Measurements from ENCODE around the gene NLGN1. TPM values are rescaled to one million over a fixed set of nuclear protein-coding genes. Genes with fewer than 3 reads are reported as not detected.

NLGN1 gene
- total RNA-seq, 2 donors from 2014 or later: 0.36 to 11.7 TPM

GRCh38 chr3:173584838-173585831 lies 187.6 kb downstream of the NLGN1 start:
- TF ChIP-seq POLR2AphosphoS5 (IDR thresholded peaks at IDR 0.05): peak; percentile 10
- TF ChIP-seq CTCF (IDR thresholded peaks at IDR 0.05): no peak
- no peak for TF ChIP-seq POLR2A (IDR thresholded peaks at IDR 0.05)
- Histone ChIP-seq H3K9me3 (no peaks in the 10 kb centered on the region), H3K36me3 (no peaks in the 10 kb centered on the region), H3K4me3 (peak overlapping the region; percentile 33 to 40), H3K4me1 (replicated peaks) (no peaks in the 10 kb centered on the region), H3K27ac (peak overlapping the region in 1 of 2 donors; percentile 25), H3K27me3 (replicated peaks; ENCODE audit: insufficient read depth) (no peaks in the 10 kb centered on the region)
- intact Hi-C loops (cut with DNase I): no loop called here
- WGBS: 3% methylated on average over 47 of the region's 47 CpGs
- peak; percentile 10 for DNase-seq (ENCODE audit: low spot score)

GRCh38 chr3:173586166-173586565 lies 188.6 kb downstream of the NLGN1 start:
- no peak overlapping the region for H3K4me3 ChIP-seq

GRCh38 chr3:173587055-173587454 lies 189.5 kb downstream of the NLGN1 start:
- H3K27ac ChIP-seq: no peak overlapping the region
- DNase-seq (ENCODE audit: low spot score): no peak
- H3K36me3 ChIP-seq: no peaks in the 10 kb centered on the region
- no peaks in the 10 kb centered on the region for H3K9me3 ChIP-seq
- intact Hi-C loops (cut with DNase I): no loop called here
- H3K4me3 ChIP-seq: no peak overlapping the region
- TF ChIP-seq CTCF (IDR thresholded peaks at IDR 0.05): no peak
- TF ChIP-seq POLR2A (IDR thresholded peaks at IDR 0.05): no peak
- no peak for TF ChIP-seq POLR2AphosphoS5 (IDR thresholded peaks at IDR 0.05)
- H3K4me1 ChIP-seq (replicated peaks): no peaks in the 10 kb centered on the region
- no peaks in the 10 kb centered on the region for H3K27me3 ChIP-seq (replicated peaks; ENCODE audit: insufficient read depth)
- 98% methylated on average over 1 of the region's 1 CpG for WGBS

More at GRCh38 chr3:173586166-173586565, 188.6 kb downstream of the NLGN1 start:
- TF ChIP-seq POLR2A (IDR thresholded peaks at IDR 0.05): no peak
- no peak for TF ChIP-seq POLR2AphosphoS5 (IDR thresholded peaks at IDR 0.05)
- no peak for TF ChIP-seq CTCF (IDR thresholded peaks at IDR 0.05)
- Histone ChIP-seq H3K27ac (no peak overlapping the region), H3K9me3 (no peaks in the 10 kb centered on the region), H3K27me3 (replicated peaks; ENCODE audit: insufficient read depth) (no peaks in the 10 kb centered on the region), H3K36me3 (no peaks in the 10 kb centered on the region), H3K4me1 (replicated peaks) (no peaks in the 10 kb centered on the region)
- no peak for DNase-seq (ENCODE audit: low spot score)
- 52% methylated on average over 2 of the region's 2 CpGs for WGBS
- intact Hi-C loops (cut with DNase I): no loop called here

- WGBS: 75% methylated on average over 3 of the region's 3 CpGs
- Histone ChIP-seq H3K4me3 (no peak overlapping the region), H3K27me3 (replicated peaks; ENCODE audit: insufficient read depth) (no peaks in the 10 kb centered on the region), H3K4me1 (replicated peaks) (no peaks in the 10 kb centered on the region), H3K9me3 (no peaks in the 10 kb centered on the region), H3K27ac (no peak overlapping the region), H3K36me3 (no peaks in the 10 kb centered on the region)
- DNase-seq (ENCODE audit: low spot score): no peak
- intact Hi-C loops (cut with DNase I): no loop called here
- TF ChIP-seq POLR2AphosphoS5 (IDR thresholded peaks at IDR 0.05) (no peak), CTCF (IDR thresholded peaks at IDR 0.05) (no peak), POLR2A (IDR thresholded peaks at IDR 0.05) (no peak)
Observed at GRCh38 chr3:173588556-173588955, 191.0 kb downstream of the NLGN1 start.
